IMR-90 (cell line): ENCODE measurements around the gene SLC66A2. TPM values are rescaled to one million over a fixed set of nuclear protein-coding genes. Genes with fewer than 3 reads are reported as not detected.

Source experiments
- ATAC-seq: fragments of 200-7000 bp; cut with Tn5 transposase; 2 replicates; pipeline ENCODE4 v1.9.1; 2020; ENCODE audit warnings: low read depth, mild to moderate bottlenecking, moderate library complexity
- BruUV-seq: library from RNA; stranded (reverse); fragments of 400-500 nt; replicated peaks from 2 replicates; lab custom pipeline; 2021; lab: Mats Ljungman, UMichigan
- CTCF ChIA-PET: fragments of 300-600 bp; formaldehyde crosslinking; extraction: SDS; loops from one replicate; lab custom pipeline; 2021; ENCODE audit warnings: antibody characterized with exemption; lab: Yijun Ruan, JAX
- POLR2A ChIA-PET: fragments of 300-600 bp; sonication (Branson Sonifier 250); formaldehyde crosslinking; loops from one replicate; lab custom pipeline; 2022; ENCODE audit warnings: antibody characterized with exemption; ENCODE audit not compliant: unreplicated experiment; lab: Charles Lee
- DNase-seq: peaks from one replicate; pipeline ENCODE4 v3.0.0; 2013
- H2AFZ ChIP-seq: replicated peaks from 2 replicates; pipeline ENCODE3; 2013; ENCODE audit warnings: low read length, mild to moderate bottlenecking; ENCODE audit not compliant: poor library complexity
- H2AK5ac ChIP-seq: 2 replicates; pipeline ENCODE4 v1.6.1; 2013; ENCODE audit warnings: low read depth, low read length, inconsistent platforms
- H2AK9ac ChIP-seq: replicated peaks from 2 replicates; pipeline ENCODE3; 2013; ENCODE audit warnings: mild to moderate bottlenecking, low read depth, low read length, moderate library complexity; ENCODE audit not compliant: poor library complexity
- H2BK120ac ChIP-seq: 2 replicates; pipeline ENCODE4 v1.6.1; 2013; ENCODE audit warnings: low read depth, low read length, inconsistent platforms
- H2BK15ac ChIP-seq: 3 replicates; pipeline ENCODE4 v1.6.1; 2013; ENCODE audit warnings: low read depth, low read length, inconsistent platforms
- H2BK20ac ChIP-seq: 2 replicates; pipeline ENCODE4 v1.6.1; 2013; ENCODE audit warnings: low read depth, mild to moderate bottlenecking, inconsistent platforms, low read length, moderate library complexity
- H2BK5ac ChIP-seq: 2 replicates; pipeline ENCODE4 v1.6.1; 2013; ENCODE audit warnings: mild to moderate bottlenecking, low read depth, low read length, inconsistent platforms; ENCODE audit not compliant: poor library complexity, severe bottlenecking
- H3K14ac ChIP-seq: replicated peaks from 2 replicates; pipeline ENCODE4 v1.6.1; 2013; ENCODE audit warnings: low read depth, low read length, inconsistent platforms
- H3K18ac ChIP-seq: 2 replicates; pipeline ENCODE4 v1.6.1; 2013; ENCODE audit warnings: low read depth, low read length, control low read depth
- H3K23ac ChIP-seq: 2 replicates; pipeline ENCODE4 v1.6.1; 2013; ENCODE audit warnings: low read depth, low read length, inconsistent platforms
- H3K27ac ChIP-seq: 2 replicates; pipeline ENCODE4 v1.5.1; 2013; ENCODE audit warnings: mild to moderate bottlenecking, control low read depth, low read length; ENCODE audit not compliant: insufficient read depth
- H3K27me3 ChIP-seq: 2 replicates; pipeline ENCODE4 v1.6.1; 2013; ENCODE audit warnings: low read length; ENCODE audit not compliant: control insufficient read depth, insufficient read depth
- H3K36me3 ChIP-seq: 2 replicates; pipeline ENCODE4 v1.6.1; 2013; ENCODE audit warnings: low read length, mixed read lengths; ENCODE audit not compliant: control insufficient read depth, insufficient read depth
- H3K4ac ChIP-seq: 2 replicates; pipeline ENCODE4 v1.6.1; 2013; ENCODE audit warnings: low read depth, low read length, inconsistent platforms
- H3K4me1 ChIP-seq: 2 replicates; pipeline ENCODE4 v1.6.1; 2013; ENCODE audit warnings: low read length, mixed read lengths; ENCODE audit not compliant: control insufficient read depth, insufficient read depth
- H3K4me2 ChIP-seq: 2 replicates; pipeline ENCODE4 v1.6.1; 2013; ENCODE audit warnings: low read depth, mild to moderate bottlenecking, control low read depth, low read length, moderate library complexity
- H3K4me3 ChIP-seq: 2 replicates; pipeline ENCODE4 v1.5.1; 2013; ENCODE audit warnings: low read depth, mild to moderate bottlenecking, control low read depth, low read length, moderate library complexity; ENCODE audit not compliant: insufficient read depth
- H3K56ac ChIP-seq: 2 replicates; pipeline ENCODE4 v1.6.1; 2013; ENCODE audit warnings: low read length, inconsistent platforms; ENCODE audit not compliant: insufficient read depth; ENCODE audit errors: extremely low read depth
- H3K79me1 ChIP-seq, 2 experiments: 2 replicates each; pipeline ENCODE4 v1.6.1; 2013; ENCODE audit warnings: low read length in 2 of 2, inconsistent platforms in 1 of 2, low read depth in 1 of 2
- H3K9ac ChIP-seq: 2 replicates; pipeline ENCODE4 v1.6.1; 2013; ENCODE audit warnings: low read depth, low read length, control low read depth
- H3K9me1 ChIP-seq: 2 replicates; pipeline ENCODE4 v1.6.1; 2013; ENCODE audit warnings: low read length, inconsistent platforms; ENCODE audit not compliant: insufficient read depth
- H3K9me3 ChIP-seq: 2 replicates; pipeline ENCODE4 v1.6.1; 2013; ENCODE audit warnings: low read length; ENCODE audit not compliant: control insufficient read depth, insufficient read depth
- H4K20me1 ChIP-seq: 2 replicates; pipeline ENCODE4 v1.6.1; 2013; ENCODE audit warnings: low read length, inconsistent platforms; ENCODE audit not compliant: insufficient read depth
- H4K5ac ChIP-seq: 2 replicates; pipeline ENCODE4 v1.6.1; 2013; ENCODE audit warnings: mild to moderate bottlenecking, low read depth, low read length, control low read depth
- H4K8ac ChIP-seq, 2 experiments: 2 replicates each; pipeline ENCODE4 v1.6.1; 2013; ENCODE audit warnings: low read depth in 2 of 2, low read length in 2 of 2, control low read depth in 1 of 2, inconsistent platforms in 1 of 2
- H4K91ac ChIP-seq: 2 replicates; pipeline ENCODE4 v1.6.1; 2013; ENCODE audit warnings: low read depth, low read length, inconsistent platforms; ENCODE audit not compliant: insufficient read depth
- RCOR1 ChIP-seq: IDR thresholded peaks from 2 replicates; pipeline ENCODE4 v1.6.1; 2012; ENCODE audit warnings: mild to moderate bottlenecking, low read length, improper control_type of control experiment; ENCODE audit not compliant: insufficient replicate concordance
- WGBS, 2 experiments: methylation state at CpG; one replicate each; pipeline versions ENCODE4 v1.1.5 to v1.1.7; 2013; ENCODE audit warnings: missing lambda C conversion rate in 2 of 2; ENCODE audit not compliant: insufficient read length in 1 of 2; ENCODE audit errors: extremely low coverage in 2 of 2; 5-methylcytosine and 5-hydroxymethylcytosine counted together
- dilution Hi-C: fragments of 300-500 bp; cut with HindIII; formaldehyde crosslinking; loops from one replicate; pipeline ENCODE4 v1.14.3; 2018; ENCODE audit warnings: low sequenced_read_pairs; ENCODE audit not compliant: unreplicated experiment
- in situ Hi-C: fragments of 300-500 bp; cut with MboI; formaldehyde crosslinking; loops from 3 replicates; pipeline ENCODE4 v1.14.3; 2019; ENCODE audit warnings: low sequenced_read_pairs, inconsistent platforms, mixed read lengths
- intact Hi-C: fragments of 100-400 bp; cut with micrococcal nuclease; formaldehyde crosslinking; loops from 2 replicates; pipeline ENCODE4 v1.10.0; 2022
- polyA plus RNA-seq, 3 experiments: library from polyadenylated mRNA; depleted of rRNA; stranded (reverse); fragments of >200 nt; gene quantifications; 2 replicates each; pipeline ENCODE4 v1.2.3, GENCODE V29; 2012; ENCODE audit warnings: low replicate concordance in 1 of 3
- total RNA-seq: library from RNA; depleted of rRNA; stranded (reverse); fragments of >200 nt; gene quantifications from 2 replicates; pipeline ENCODE4 v1.2.3, GENCODE V29; 2012

The SLC66A2 gene
- total and polyA plus RNA-seq, 2 of the 4 experiments (the other 2 are of a cell fraction): 17.6 to 23.5 TPM

- in situ Hi-C loops: no loop called here
- intact Hi-C loops: no loop called here
- H3K4me3 ChIP-seq: no peak overlapping the region
- no peak overlapping the region for H2AK5ac ChIP-seq
- H2AK9ac ChIP-seq: no peak overlapping the region
- H3K79me1 ChIP-seq: no peaks in the 10 kb centered on the region
- DNase-seq (no peak), ATAC-seq (no peak; the same call in 1 of the 2 replicates)
- no peak overlapping the region for H3K9ac ChIP-seq
- ChIA-PET POLR2A (no interaction called here), CTCF (no interaction called here)
- H3K23ac ChIP-seq: no peak overlapping the region
- H3K18ac ChIP-seq: no peak overlapping the region
- no peak overlapping the region for H4K91ac ChIP-seq
- peaks cover 28% of the 10 kb centered on the region for H3K36me3 ChIP-seq
- no peaks in the 10 kb centered on the region for H3K27me3 ChIP-seq
- no peak for TF ChIP-seq RCOR1
- no peak overlapping the region for H4K5ac ChIP-seq
- no peaks in the 10 kb centered on the region for H3K4me1 ChIP-seq
- H2BK20ac ChIP-seq: no peak overlapping the region
- no peaks in the 10 kb centered on the region; the same call in 1 of the 2 replicates for H4K20me1 ChIP-seq
- H2AFZ ChIP-seq: peak overlapping the region; percentile 70
- 75% methylated on average over 62 of the region's 70 CpGs; no CpG with 5 or more reads in 1 of the 2 experiments for WGBS, 2 experiments
- BruUV-seq: no TSS peak
- H3K14ac ChIP-seq: no peak overlapping the region
- H2BK15ac ChIP-seq: no peak overlapping the region
- H3K4ac ChIP-seq: no peak overlapping the region
- no peak overlapping the region for H3K56ac ChIP-seq
- H3K27ac ChIP-seq: no peak overlapping the region
- H3K4me2 ChIP-seq: no peak overlapping the region
- no peak overlapping the region for H4K8ac ChIP-seq
- dilution Hi-C loops: no loop called here
- peaks cover 41% of the 10 kb centered on the region for H3K9me3 ChIP-seq
- H2BK120ac ChIP-seq: no peak overlapping the region
- H3K9me1 ChIP-seq: no peaks in the 10 kb centered on the region
- no peak overlapping the region for H2BK5ac ChIP-seq
These were observed 52.4 kb downstream of the SLC66A2 start for GRCh38 chr18:79898952-79899608.
